ENCODE results near the gene CCM2L.

The CCM2L gene

GRCh38 chr20:32007787-32008616 is 2.2 kb upstream of the CCM2L start:
- no peak overlapping the region for H3K4me3 ChIP-seq (ENCODE audit: low read length)
- TF ChIP-seq, protein P1, sequence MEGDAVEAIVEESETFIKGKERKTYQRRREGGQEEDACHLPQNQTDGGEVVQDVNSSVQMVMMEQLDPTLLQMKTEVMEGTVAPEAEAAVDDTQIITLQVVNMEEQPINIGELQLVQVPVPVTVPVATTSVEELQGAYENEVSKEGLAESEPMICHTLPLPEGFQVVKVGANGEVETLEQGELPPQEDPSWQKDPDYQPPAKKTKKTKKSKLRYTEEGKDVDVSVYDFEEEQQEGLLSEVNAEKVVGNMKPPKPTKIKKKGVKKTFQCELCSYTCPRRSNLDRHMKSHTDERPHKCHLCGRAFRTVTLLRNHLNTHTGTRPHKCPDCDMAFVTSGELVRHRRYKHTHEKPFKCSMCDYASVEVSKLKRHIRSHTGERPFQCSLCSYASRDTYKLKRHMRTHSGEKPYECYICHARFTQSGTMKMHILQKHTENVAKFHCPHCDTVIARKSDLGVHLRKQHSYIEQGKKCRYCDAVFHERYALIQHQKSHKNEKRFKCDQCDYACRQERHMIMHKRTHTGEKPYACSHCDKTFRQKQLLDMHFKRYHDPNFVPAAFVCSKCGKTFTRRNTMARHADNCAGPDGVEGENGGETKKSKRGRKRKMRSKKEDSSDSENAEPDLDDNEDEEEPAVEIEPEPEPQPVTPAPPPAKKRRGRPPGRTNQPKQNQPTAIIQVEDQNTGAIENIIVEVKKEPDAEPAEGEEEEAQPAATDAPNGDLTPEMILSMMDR (conservative IDR thresholded peaks at IDR 0.05; ENCODE audit: low read length) = no peak
- DNase-seq (ENCODE audit: low read depth) = no peak

- TF ChIP-seq, protein P1 (conservative IDR thresholded peaks at IDR 0.05; ENCODE audit: low read length) = no peak
- H3K4me3 ChIP-seq (ENCODE audit: low read length) = no peak overlapping the region
- DNase-seq (ENCODE audit: low read depth) = no peak
Measured at GRCh38 chr20:32009564-32009963, 674 bp upstream of the CCM2L start.

DNA sequence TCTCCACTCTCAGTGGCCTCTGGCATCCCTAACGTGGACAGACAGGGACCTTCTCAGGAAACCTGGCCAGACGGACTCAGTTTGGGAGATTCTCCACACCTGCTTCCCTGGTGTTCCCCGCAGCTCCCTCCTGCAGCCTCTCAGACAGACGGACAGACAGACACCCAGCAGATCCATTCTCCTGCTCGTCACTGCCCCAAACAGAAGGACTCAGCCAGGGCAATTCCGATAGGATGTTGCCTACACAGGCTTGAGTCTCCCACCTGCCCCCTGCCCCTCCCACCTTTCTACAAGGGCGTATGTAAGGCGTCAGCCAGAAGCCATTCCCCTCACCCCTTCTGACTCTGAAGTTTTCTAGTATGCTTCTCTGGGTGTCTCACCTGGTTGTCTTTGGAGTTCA is 428 bp downstream of the CCM2L start:
- TF ChIP-seq, protein P1 (conservative IDR thresholded peaks at IDR 0.05; ENCODE audit: low read length) = no peak
- DNase-seq (ENCODE audit: low read depth) = no peak
- no peak overlapping the region for H3K4me3 ChIP-seq (ENCODE audit: low read length)

DNA sequence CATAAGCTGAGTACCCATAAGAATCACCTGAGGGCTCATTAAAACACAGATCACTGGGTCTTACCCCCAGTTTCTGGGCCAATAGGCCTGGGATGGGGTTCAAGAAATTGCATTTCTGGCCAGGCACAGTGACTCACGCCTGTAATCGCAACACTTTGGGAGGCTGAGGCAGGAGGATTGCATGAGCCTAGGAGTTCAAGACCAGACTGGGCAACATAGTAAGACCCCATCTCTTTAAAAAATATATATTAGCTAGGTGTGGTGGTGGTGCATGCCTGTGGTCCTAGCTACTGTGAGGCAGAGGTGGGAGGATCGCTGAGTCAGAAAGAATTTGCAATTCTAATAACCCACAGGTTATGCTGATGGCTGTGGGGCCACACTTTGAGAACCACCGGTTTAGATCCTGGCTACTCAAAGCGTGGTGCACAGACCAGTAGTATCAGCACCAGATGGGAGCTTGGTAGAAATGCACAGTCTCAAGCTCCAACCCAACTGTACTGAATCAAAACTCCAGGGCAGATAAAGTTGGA is 2.0 kb downstream of the CCM2L start:
- no peak for DNase-seq (ENCODE audit: low read depth)
- no peak overlapping the region for H3K4me3 ChIP-seq (ENCODE audit: low read length)
- TF ChIP-seq, protein P1 (conservative IDR thresholded peaks at IDR 0.05; ENCODE audit: low read length) = no peak

- DNase-seq (ENCODE audit: low read depth) = no peak
- TF ChIP-seq, protein P1 (conservative IDR thresholded peaks at IDR 0.05; ENCODE audit: low read length) = no peak
- no peak overlapping the region for H3K4me3 ChIP-seq (ENCODE audit: low read length)
Measured at GRCh38 chr20:32013326-32013725, 3.1 kb downstream of the CCM2L start.

DNA sequence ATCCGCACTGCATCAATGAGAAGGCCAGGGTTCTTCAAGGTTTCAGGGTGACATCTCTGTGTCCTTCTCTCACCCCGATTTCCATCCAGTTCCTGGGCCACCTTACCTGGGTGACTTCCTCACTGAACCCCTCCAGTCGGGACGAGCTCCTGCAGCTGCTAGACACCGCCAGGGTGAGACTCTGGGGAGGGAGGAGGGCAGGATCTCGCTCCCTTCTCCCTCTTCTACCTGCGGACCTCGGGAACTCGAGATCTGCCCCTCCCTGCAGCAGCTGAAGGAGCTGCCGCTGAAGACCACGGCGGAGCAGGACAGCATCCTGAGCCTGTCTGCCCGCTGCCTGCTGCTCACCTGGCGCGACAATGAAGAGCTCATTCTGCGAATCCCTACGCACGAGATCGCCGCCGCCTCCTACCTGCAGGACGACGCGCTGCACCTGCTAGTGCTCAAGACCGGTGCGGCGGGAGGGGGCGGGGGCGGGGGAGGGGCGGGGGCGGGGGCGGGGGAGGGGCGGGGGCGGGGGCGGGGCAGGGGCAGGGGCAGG is 7.5 kb downstream of the CCM2L start:
- H3K4me3 ChIP-seq (ENCODE audit: low read length) = no peak overlapping the region
- no peak for DNase-seq (ENCODE audit: low read depth)

More for the DNA sequence above, 7.5 kb downstream of the CCM2L start:
- TF ChIP-seq, protein P1 (conservative IDR thresholded peaks at IDR 0.05; ENCODE audit: low read length) = no peak
